Dermis microvascular lymphatic vessel endothelial cell (primary cell): Measurements from ENCODE around the gene HBS1L. TPM values are rescaled to one million over a fixed set of nuclear protein-coding genes. Genes with fewer than 3 reads are reported as not detected.

Experiments
- DNase-seq, 2 donors: peaks; one replicate each; pipeline versions ENCODE4 v3.0.0 to v3.0.0-alpha.2; 2010; ENCODE audit warnings: low read depth in 2 of 2
- total RNA-seq: library from RNA; depleted of rRNA; stranded (reverse); fragments of >200 nt; gene quantifications from 2 replicates; pipeline ENCODE4 v1.2.1, GENCODE V29; 2014

HBS1L gene
- total RNA-seq, 1 donor from 2014 or later, result 85.4 TPM

DNA sequence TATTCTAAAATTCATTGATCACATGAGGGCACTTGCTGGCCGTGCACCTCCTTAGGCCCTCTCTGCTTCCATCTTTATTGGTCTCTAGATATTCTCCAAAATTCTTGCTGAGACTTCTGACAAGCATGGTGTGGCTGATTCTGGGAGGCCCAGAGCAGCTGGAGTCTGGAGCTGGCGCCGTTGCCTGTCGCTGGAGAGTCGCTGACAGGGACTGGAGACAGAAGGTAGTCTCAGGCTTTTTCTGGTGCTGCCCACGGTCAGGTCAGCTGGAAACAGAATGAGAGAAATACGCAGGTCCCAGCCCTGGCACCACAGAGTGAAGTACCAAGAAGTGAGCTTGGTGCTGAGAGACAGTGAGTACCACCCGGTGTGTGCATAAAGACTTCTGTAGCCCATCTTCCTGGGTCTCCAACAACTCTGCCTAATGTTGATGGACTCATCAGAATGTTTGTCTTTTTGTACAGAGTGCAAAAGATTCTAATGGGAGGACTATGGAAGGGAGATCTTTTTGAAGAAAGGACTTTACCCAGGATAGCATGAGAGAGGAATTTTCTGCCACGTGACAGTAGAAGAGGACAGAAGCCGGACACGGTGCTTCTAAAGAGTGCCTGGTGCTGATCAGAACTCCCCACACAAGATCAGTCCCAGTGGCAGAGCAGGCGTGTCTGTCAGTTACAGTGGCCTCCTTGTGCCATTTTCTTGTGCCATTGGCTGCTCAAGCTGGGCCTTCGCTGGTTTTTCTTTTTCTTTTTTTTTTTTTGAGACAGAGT is 102.9 kb downstream of the HBS1L start:
- no peak for DNase-seq

- DNase-seq, result no peak
Observed at GRCh38 chr6:134950482-134950881, 104.1 kb downstream of the HBS1L start.

DNA sequence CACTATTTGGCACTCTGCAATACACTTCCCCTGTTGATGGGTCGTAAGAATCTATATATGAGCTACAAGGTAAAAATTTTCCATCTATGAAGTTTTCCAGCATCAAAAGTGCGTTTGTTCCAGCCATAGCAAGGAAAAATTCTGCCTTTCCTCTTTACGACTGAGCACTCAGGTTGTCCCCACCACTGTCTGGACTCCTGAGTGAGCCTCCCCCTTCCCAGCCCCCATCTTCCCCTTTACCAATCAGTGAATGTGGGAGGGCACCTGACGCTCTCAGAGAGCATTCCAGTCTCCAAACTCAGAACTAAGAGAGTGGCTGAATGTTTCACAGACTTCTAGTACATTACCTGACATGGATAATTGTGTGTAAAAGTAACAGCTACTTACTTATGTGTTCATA is 104.7 kb downstream of the HBS1L start, which contains the start of gene ALDH8A1:
Gene ALDH8A1 (minus strand): TSS at position 175 of the 400 bp plus-strand sequence. CDS start 48 bp downstream, at position 127.
- no peak for DNase-seq

GRCh38 chr6:134948691-134949090 is 105.9 kb downstream of the HBS1L start:
- DNase-seq, result no peak

DNA sequence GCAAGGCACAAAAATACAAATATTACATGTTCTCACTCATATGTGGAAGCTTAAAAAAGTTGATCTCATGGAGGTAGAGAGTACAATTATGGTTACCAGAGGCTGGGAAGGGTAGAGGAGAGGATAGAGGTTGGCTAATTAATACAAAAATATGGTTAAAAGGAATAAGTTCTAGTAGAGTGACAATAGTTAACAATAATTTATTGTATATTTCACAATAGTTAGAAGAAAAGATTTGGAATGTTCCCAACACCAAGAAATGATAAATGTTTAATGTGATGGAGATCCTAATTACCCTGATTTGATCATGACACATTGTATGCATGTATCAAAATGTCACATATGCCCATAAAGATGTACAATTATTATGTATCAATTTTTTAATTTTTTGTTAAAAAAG is 106.5 kb downstream of the HBS1L start:
- DNase-seq, result no peak

DNA sequence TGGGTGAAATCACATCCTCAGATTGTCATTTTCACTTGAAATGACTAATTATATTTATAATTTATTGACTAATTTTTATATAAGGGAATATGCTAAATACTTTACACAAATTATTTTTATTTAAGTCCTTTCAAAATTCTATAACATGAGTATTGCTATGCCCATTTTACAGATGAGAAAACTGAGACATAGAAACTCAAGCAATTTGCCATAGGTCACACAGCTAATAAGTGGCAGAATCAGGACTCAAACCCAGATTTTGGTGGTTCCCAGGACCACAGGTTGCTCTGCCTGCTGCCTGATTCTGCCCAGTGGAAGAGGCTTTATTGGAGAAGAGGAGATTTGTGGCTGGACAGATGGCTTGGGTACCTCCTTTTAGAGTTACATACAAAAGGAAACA is 109.6 kb downstream of the HBS1L start:
- DNase-seq, result no peak

DNA sequence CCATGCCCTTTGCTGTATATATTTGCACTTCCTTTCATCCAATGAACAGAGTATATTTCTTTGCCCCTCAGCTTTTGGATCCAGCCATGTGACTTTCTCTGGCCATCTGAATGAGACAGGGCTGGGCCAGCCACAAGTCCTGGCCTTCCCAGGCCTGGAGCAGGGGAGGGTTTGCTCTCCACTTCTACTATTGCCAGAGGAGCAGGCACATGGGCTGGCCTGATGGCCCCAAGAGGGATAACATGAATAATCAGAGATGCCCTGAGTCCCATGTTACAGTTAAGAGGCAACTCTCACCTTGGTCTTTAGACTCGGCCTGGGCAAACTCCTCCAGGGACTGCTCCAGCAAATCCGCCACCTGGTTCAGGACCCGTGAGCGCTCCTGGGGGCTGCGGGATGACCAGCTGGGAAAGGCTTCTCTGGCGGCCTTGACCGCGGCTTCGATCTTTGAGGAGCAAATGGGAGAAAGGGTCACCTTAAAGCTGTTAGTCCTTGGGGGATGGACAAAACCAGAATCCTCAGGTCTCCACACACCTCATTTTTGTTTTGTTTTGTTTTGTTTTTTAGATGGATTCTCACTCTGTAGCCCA is 111.0 kb downstream of the HBS1L start:
- no peak for DNase-seq

GRCh38 chr6:134938896-134939295 is 115.7 kb downstream of the HBS1L start:
- peak in 1 of 2 donors; percentile 29 for DNase-seq

- no peak for DNase-seq
Observed at GRCh38 chr6:134937426-134937825, 117.2 kb downstream of the HBS1L start.

DNA sequence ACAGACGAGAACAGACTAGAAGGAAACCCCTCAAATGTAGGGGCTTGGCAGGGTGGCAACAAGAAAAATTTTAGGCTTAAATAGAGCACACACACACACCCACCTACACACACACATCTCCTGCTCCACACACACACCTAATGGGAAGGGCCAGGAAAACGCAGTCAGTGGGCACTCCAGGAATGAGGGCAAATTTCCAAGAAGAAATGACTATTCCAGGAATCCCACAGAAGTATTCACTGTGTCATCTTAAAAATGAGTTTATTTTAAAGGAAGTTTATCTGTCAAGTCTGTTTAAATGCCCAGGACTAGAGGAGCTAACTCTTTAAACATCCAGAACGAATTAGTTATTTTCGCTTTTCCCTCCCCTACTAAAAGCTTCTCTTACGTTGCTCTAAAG is 117.7 kb downstream of the HBS1L start:
- no peak for DNase-seq

GRCh38 chr6:134936476-134936875 is 118.1 kb downstream of the HBS1L start:
- DNase-seq, result no peak

- no peak for DNase-seq
Observed at GRCh38 chr6:134934793-134935485, 119.7 kb downstream of the HBS1L start.

DNA sequence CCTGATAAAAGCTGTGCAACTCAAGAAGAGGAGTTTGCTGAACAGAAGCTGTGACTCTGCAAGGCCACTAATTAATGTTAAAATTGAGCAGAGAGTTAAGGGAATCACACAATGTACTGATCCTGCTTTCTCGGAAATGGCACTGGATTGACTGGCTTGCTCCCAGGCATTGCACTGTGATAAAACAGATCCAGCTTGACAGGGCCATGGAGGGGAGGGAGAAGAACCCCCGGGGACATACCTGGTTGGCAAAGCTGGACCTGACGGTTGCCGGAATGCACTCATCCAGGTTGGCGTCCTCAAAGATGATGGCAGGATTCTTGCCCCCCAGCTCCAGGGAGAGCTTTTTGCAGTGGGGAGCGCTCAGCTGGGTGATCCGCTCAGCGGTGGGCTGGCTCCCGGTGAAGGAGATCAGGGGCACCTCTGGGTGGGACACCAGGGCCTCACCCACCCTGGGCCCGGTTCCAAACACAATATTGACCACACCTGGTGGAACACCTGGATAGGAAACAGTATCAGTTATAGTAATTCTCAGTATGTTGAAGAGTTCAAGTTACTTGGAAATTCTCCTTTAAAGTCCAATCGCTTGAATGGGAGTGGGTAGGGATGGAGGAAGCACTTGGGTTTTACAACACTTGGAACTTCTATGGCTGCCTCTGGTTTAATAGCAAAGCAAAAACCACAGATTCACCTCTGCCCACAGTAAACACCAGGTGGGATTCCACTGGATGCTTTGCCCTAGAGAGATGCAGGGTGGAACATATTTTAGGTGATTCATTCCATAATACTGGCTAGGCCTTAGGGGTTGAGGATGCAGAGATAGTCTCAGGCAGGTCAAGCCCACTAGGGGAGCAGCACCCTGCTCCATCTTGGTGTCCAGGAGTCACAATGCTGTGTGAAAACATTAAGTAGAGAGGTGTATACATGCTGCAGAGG is 121.8 kb downstream of the HBS1L start:
- DNase-seq, result no peak

GRCh38 chr6:134932098-134932497 is 122.5 kb downstream of the HBS1L start:
- DNase-seq, result no peak

DNA sequence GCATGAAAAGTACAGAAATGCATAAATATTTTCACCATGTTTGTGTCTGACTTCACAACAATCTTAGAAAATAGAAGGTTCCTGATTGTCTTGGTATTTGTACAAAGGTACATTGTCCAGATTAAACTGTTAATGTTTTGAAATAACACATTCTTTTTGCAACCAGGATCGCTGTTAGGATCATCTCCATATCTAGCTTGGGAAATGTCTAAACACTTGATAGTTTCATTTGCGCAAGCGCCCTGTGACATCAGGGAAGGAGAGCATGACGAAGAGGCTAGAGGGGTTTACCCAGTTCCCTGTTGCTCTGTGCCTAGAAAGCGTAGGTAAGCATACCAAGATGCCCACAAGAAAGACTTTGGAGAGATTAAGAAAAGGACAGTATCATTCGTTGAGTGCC is 124.2 kb downstream of the HBS1L start:
- no peak for DNase-seq

DNA sequence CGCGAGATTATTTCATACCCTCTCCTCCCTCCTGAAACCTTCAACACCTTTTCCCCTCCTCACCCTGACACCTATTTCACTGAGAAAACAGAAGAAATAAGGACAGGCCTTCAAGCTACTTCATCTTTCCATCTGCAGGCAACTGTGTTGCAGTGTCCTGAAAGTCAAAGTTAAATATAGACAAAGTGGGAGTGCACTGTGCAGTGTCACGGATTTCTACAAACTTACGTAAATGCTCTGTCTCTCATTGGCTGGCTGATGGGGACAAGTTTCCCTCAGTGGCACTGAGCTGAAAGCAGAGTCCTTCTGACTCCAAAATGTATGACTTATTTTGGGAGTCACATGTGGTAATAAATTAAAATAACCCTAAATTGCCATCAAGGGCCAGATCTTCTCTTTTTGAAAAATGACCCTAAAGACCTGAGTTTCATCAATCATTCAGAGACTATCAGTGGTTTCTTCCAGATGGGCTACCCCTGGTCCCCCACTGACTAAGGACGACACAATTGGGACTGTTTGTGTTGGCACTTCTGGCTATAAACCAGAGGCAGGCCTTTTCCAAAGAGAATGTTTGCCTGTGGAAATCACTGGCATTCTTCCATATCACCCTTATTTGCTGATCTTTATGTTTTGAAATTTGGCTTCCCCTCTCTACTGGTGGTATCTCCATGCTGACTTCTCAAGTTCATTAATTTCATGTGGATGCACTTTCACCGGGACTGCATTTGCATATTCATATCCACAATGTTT is 126.3 kb downstream of the HBS1L start:
- DNase-seq, result no peak

- DNase-seq, result peak in 1 of 2 donors; percentile 90
Observed at GRCh38 chr6:134925800-134926199, 128.8 kb downstream of the HBS1L start.

GRCh38 chr6:134921721-134922261 is 132.8 kb downstream of the HBS1L start:
- no peak for DNase-seq

- no peak for DNase-seq
Observed at GRCh38 chr6:134921276-134921675, 133.3 kb downstream of the HBS1L start.

GRCh38 chr6:134920422-134920821 is 134.2 kb downstream of the HBS1L start:
- peak in 1 of 2 donors; percentile 67 for DNase-seq
